HEK293 (cell line): Measurements from ENCODE around the gene YJU2.

Source experiments
- CTCF ChIA-PET: fragments of 350-600 bp; formaldehyde crosslinking; extraction: SDS; loops from one replicate; lab custom pipeline; 2021; ENCODE audit warnings: antibody characterized with exemption; lab: Yijun Ruan, JAX
- POLR2A ChIA-PET: fragments of 300-600 bp; formaldehyde crosslinking; extraction: SDS; loops from one replicate; lab custom pipeline; 2020; ENCODE audit warnings: antibody characterized with exemption, inconsistent platforms; lab: Yijun Ruan, JAX
- H3K27ac ChIP-seq: fragments of 200-500 bp; sonication (Bioruptor generic); 2 replicates; pipeline ENCODE4 v1.5.1; 2014; ENCODE audit warnings: low read depth, low read length, control low read depth, inconsistent platforms; ENCODE audit errors: extremely low read depth
- H3K36me3 ChIP-seq, 2 experiments: fragments of 200-500 bp in 1 of 2; sonication (Bioruptor generic) in 1 of 2; 1 replicate in 1 of 2; 2 replicates in 1 of 2; pipeline ENCODE4 v1.5.1; 2014 to 2017; ENCODE audit warnings: inconsistent platforms in 2 of 2, low read length in 2 of 2; ENCODE audit not compliant: control insufficient read depth in 2 of 2, insufficient read depth in 1 of 2
- H3K4me1 ChIP-seq: fragments of 200-500 bp; sonication (Bioruptor generic); 2 replicates; pipeline ENCODE4 v1.5.1; 2014; ENCODE audit warnings: mild to moderate bottlenecking, low read length, inconsistent platforms; ENCODE audit not compliant: control insufficient read depth, insufficient read depth
- H3K4me3 ChIP-seq: 2 replicates; pipeline ENCODE4 v1.5.1; 2011; ENCODE audit warnings: low read depth, mild to moderate bottlenecking, control low read depth, low read length, moderate library complexity
- H3K9me3 ChIP-seq: fragments of 200-500 bp; sonication (Bioruptor generic); 2 replicates; pipeline ENCODE4 v1.5.1; 2014; ENCODE audit warnings: low read depth, low read length, inconsistent platforms; ENCODE audit not compliant: control insufficient read depth, insufficient read depth
- EGR2 ChIP-seq: fragments of 450-650 bp; formaldehyde crosslinking; IDR thresholded peaks from 2 replicates; pipeline ENCODE4 v1.5.1; 2016; ENCODE audit warnings: low read depth, missing biosample characterization, missing genetic modification characterization
- GLIS2 ChIP-seq: fragments of 450-650 bp; formaldehyde crosslinking; IDR thresholded peaks from 2 replicates; pipeline ENCODE4 v1.5.1; 2016; ENCODE audit warnings: missing biosample characterization, missing genetic modification characterization
- IKZF3 ChIP-seq: fragments of 450-650 bp; IDR thresholded peaks from 2 replicates; pipeline ENCODE4 v1.5.0; 2018; ENCODE audit warnings: missing biosample characterization, mild to moderate bottlenecking, missing genetic modification characterization, moderate library complexity
- KLF9 ChIP-seq: fragments of 450-650 bp; formaldehyde crosslinking; IDR thresholded peaks from 2 replicates; pipeline ENCODE4 v1.5.1; 2016; ENCODE audit warnings: missing biosample characterization, missing genetic modification characterization, low read depth
- SCRT2 ChIP-seq: fragments of 450-650 bp; formaldehyde crosslinking; IDR thresholded peaks from 2 replicates; pipeline ENCODE4 v1.5.1; 2016; ENCODE audit warnings: missing biosample characterization, missing genetic modification characterization
- SP2 ChIP-seq: fragments of 450-650 bp; formaldehyde crosslinking; IDR thresholded peaks from 2 replicates; pipeline ENCODE4 v1.5.1; 2016; ENCODE audit warnings: missing biosample characterization, missing genetic modification characterization
- ZBTB1 ChIP-seq: fragments of 450-650 bp; formaldehyde crosslinking; IDR thresholded peaks from 2 replicates; pipeline ENCODE4 v1.5.1; 2016; ENCODE audit warnings: missing biosample characterization, missing genetic modification characterization
- ZFHX2 ChIP-seq: fragments of 450-650 bp; formaldehyde crosslinking; conservative IDR thresholded peaks from 2 replicates; pipeline ENCODE4 v1.5.1; 2016; ENCODE audit warnings: missing biosample characterization, missing genetic modification characterization
- ZFP3 ChIP-seq: fragments of 450-650 bp; formaldehyde crosslinking; IDR thresholded peaks from 2 replicates; pipeline ENCODE4 v1.5.1; 2016; ENCODE audit warnings: low read depth, missing biosample characterization, missing genetic modification characterization
- ZNF121 ChIP-seq: fragments of 450-650 bp; formaldehyde crosslinking; IDR thresholded peaks from 2 replicates; pipeline ENCODE4 v1.5.1; 2016; ENCODE audit warnings: missing biosample characterization, missing genetic modification characterization
- ZNF157 ChIP-seq: fragments of 450-650 bp; formaldehyde crosslinking; IDR thresholded peaks from 2 replicates; pipeline ENCODE4 v1.5.1; 2016; ENCODE audit warnings: missing biosample characterization, missing genetic modification characterization
- ZNF202 ChIP-seq: fragments of 450-650 bp; formaldehyde crosslinking; IDR thresholded peaks from 2 replicates; pipeline ENCODE4 v1.5.1; 2016; ENCODE audit warnings: missing biosample characterization, missing genetic modification characterization, borderline replicate concordance
- ZNF266 ChIP-seq: fragments of 450-650 bp; formaldehyde crosslinking; IDR thresholded peaks from 2 replicates; pipeline ENCODE4 v1.5.1; 2016; ENCODE audit warnings: missing biosample characterization, missing genetic modification characterization, low read depth
- ZNF354C ChIP-seq: fragments of 450-650 bp; formaldehyde crosslinking; IDR thresholded peaks from 2 replicates; pipeline ENCODE4 v1.5.1; 2016; ENCODE audit warnings: missing biosample characterization, missing genetic modification characterization, low read depth, borderline replicate concordance
- ZNF404 ChIP-seq: fragments of 450-650 bp; formaldehyde crosslinking; IDR thresholded peaks from 2 replicates; pipeline ENCODE4 v1.5.1; 2017; ENCODE audit warnings: missing biosample characterization, missing genetic modification characterization
- ZNF426 ChIP-seq: fragments of 450-650 bp; formaldehyde crosslinking; IDR thresholded peaks from 2 replicates; pipeline ENCODE4 v1.5.1; 2017; ENCODE audit warnings: missing biosample characterization, missing genetic modification characterization, mild to moderate bottlenecking, inconsistent platforms, moderate library complexity
- ZNF514 ChIP-seq: fragments of 450-650 bp; formaldehyde crosslinking; IDR thresholded peaks from 2 replicates; pipeline ENCODE4 v1.5.1; 2016; ENCODE audit warnings: missing biosample characterization, missing genetic modification characterization
- ZNF560 ChIP-seq: fragments of 450-650 bp; formaldehyde crosslinking; IDR thresholded peaks from 2 replicates; pipeline ENCODE4 v1.5.1; 2017; ENCODE audit warnings: missing biosample characterization, missing genetic modification characterization, borderline replicate concordance
- ZNF585B ChIP-seq: fragments of 450-650 bp; formaldehyde crosslinking; IDR thresholded peaks from 2 replicates; pipeline ENCODE4 v1.5.1; 2016; ENCODE audit warnings: missing biosample characterization, missing genetic modification characterization
- ZNF600 ChIP-seq: fragments of 450-650 bp; formaldehyde crosslinking; IDR thresholded peaks from 2 replicates; pipeline ENCODE4 v1.5.1; 2016; ENCODE audit warnings: missing biosample characterization, missing genetic modification characterization
- ZXDB ChIP-seq: fragments of 450-650 bp; formaldehyde crosslinking; IDR thresholded peaks from 2 replicates; pipeline ENCODE4 v1.5.1; 2016; ENCODE audit warnings: missing biosample characterization, missing genetic modification characterization
- TF ChIP-seq, protein P1 (sequence below): fragments of 450-650 bp; formaldehyde crosslinking; IDR thresholded peaks from 2 replicates; pipeline ENCODE4 v1.5.1; 2016; ENCODE audit warnings: missing biosample characterization, missing genetic modification characterization
- TF ChIP-seq, protein P2 (sequence below): fragments of 450-650 bp; formaldehyde crosslinking; optimal IDR thresholded peaks from 2 replicates; pipeline ENCODE3; 2016; ENCODE audit warnings: missing biosample characterization, mild to moderate bottlenecking, missing genetic modification characterization
- TF ChIP-seq, protein P3 (sequence below): fragments of 450-650 bp; formaldehyde crosslinking; IDR thresholded peaks from 2 replicates; pipeline ENCODE4 v1.5.1; 2016; ENCODE audit warnings: missing biosample characterization, missing genetic modification characterization

The YJU2 gene

DNA sequence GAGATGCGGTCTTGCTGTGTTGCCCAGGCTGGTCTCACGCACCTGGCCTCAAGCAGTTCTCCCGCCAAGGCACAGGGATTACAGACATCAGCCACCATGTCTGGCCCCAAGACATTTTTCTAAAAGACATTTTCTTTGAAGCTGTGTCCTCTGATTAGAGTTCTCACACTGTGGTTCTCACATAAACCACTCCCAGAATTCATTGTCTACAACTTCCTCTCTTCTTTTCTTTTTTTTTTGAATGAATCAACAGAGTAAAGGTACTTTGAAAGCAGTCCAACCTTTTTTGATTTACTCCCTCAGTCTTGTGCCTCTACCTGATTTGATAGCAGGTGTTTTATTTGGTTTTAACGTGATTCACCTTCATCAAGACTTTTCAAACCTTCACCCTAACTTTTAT, 17.9 kb downstream of the YJU2 start:
- Histone ChIP-seq H3K9me3 (no peaks in the 10 kb centered on the region), H3K4me1 (no peaks in the 10 kb centered on the region)
- TF ChIP-seq ZNF426 (tag by site-specific recombination), result no peak
- no peak for TF ChIP-seq ZNF560 (tag by site-specific recombination)
- no peak for TF ChIP-seq KLF9 (tag by site-specific recombination)
- no peak for TF ChIP-seq ZNF121 (tag by site-specific recombination)
- TF ChIP-seq, all 188 proteins: peak for 0
- peaks cover 21 to 43% of the 10 kb centered on the region in 2 experiments; a peak in 2 of 3 replicates for H3K36me3 ChIP-seq
- no peak overlapping the region for H3K4me3 ChIP-seq
- POLR2A ChIA-PET, result interaction anchor here (0.6 kb wide), 1 partner anchor 88 kb away, joined by 4 read pairs; no protein-coding TSS in a partner anchor
- no peak overlapping the region for H3K27ac ChIP-seq
- CTCF ChIA-PET, result interaction anchor here (0.6 to 3.5 kb wide), 7 partner anchors 9 to 539 kb away, joined by 3 to 19 read pairs (median 3); no protein-coding TSS in a partner anchor

DNA sequence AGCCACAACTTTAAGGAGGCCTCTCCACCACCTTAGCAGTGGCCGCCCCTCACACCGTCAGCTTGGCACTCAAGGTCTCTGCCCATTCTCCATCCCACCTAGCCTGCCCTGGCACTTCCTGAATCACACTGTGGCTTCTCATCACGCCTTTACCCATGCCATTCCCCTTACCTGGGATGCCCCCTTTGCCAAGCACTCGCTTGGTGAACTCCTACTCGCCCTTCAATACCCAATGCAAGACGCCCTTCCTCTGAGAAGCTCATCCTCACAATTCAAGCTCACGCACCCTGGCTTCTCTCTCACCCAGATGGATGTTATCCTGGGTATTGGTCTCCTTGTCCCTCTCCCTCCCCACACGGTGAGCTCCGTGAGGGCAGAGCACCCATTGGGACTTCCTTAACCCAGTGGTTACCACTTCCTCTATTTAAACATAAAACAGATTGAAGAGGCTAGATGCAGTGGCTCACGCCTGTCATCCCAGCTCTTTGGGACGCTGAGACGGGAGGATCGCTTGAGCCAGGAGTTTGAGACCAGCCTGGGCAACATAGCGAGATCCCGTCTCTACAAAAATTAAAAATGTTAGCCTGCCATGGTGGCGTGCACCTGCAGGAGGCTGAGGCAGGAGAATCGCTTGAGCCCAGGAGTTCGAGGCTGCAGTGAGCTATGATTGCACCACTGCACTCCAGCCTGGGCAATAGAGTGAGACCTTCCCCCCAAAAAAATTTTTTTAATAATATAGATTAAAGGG, 19.5 kb downstream of the YJU2 start:
- POLR2A ChIA-PET, result interaction anchor here (0.9 to 1.2 kb wide), 8 partner anchors 38 to 136 kb away, joined by 3 to 13 read pairs (median 4); partner anchors contain the start of genes CHAF1A, FSD1, MPND and SH3GL1
- H3K36me3 ChIP-seq, result peaks cover 21 to 35% of the 10 kb centered on the region in 2 experiments; a peak in 2 of 3 replicates
- no peak overlapping the region for H3K27ac ChIP-seq
- H3K4me1 ChIP-seq, result no peaks in the 10 kb centered on the region
- TF ChIP-seq ZNF121 (tag by site-specific recombination), result peak; percentile 58
- peak; percentile 96 for TF ChIP-seq ZFP3 (tag by site-specific recombination)
- TF ChIP-seq, protein P1, sequence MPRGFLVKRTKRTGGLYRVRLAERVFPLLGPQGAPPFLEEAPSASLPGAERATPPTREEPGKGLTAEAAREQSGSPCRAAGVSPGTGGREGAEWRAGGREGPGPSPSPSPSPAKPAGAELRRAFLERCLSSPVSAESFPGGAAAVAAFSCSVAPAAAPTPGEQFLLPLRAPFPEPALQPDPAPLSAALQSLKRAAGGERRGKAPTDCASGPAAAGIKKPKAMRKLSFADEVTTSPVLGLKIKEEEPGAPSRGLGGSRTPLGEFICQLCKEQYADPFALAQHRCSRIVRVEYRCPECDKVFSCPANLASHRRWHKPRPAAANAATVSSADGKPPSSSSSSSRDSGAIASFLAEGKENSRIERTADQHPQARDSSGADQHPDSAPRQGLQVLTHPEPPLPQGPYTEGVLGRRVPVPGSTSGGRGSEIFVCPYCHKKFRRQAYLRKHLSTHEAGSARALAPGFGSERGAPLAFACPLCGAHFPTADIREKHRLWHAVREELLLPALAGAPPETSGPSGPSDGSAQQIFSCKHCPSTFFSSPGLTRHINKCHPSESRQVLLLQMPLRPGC (tag by site-specific recombination), result no peak
- TF ChIP-seq, all 188 proteins: peak for 2
- CTCF ChIA-PET, result interaction anchor here (0.6 to 4.3 kb wide), 55 partner anchors 8 to 1226 kb away, joined by 3 to 92 read pairs (median 4); partner anchors contain the start of genes CHAF1A, MPND, PLIN5 and SH3GL1
- H3K4me3 ChIP-seq, result no peak overlapping the region
- H3K9me3 ChIP-seq, result no peaks in the 10 kb centered on the region

DNA sequence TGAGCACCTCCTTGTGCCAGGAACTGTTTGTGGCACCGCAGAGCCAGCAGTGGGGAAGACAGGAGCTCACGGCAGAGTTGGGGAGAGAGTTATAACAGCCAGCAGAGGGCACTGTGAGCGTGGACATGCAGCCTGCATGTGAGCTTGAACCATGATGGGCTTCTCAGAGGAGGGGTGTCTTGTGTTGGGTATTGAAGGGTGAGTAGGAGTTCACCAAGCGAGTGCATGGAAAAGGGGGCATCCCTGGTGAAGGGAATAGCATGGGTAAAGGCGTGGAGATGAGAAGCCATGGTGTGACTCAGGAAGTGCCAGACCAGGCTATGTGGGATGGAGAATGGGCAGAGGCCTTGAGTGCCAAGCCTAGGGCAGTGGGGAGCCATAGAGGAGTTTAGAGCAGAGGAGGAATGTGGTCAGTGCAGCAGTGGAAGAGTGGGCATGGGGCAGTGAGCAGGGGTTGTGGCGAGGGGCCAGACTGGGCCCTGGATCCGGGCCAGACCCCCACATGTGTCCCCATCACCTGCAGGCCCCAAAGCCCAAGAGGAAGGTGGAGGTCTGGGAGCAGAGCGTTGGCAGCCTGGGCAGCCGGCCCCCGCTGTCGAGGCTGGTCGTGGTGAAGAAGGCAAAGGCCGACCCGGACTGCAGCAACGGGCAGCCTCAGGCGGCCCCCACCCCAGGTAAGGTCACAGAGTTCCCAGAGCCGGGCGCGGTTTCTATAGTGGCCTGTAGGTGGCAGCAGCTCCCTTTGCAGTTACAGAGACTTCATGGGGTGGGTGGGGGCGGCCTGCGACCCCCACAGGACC, 20.4 kb downstream of the YJU2 start:
- CTCF ChIA-PET, result interaction anchor here (0.5 to 4.3 kb wide), 53 partner anchors 9 to 1226 kb away, joined by 3 to 92 read pairs (median 5); partner anchors contain the start of genes CHAF1A, MPND, PLIN5 and SH3GL1
- Histone ChIP-seq H3K4me1 (no peaks in the 10 kb centered on the region), H3K36me3 (peaks cover 20 to 32% of the 10 kb centered on the region in 2 experiments; a peak in 2 of 3 replicates), H3K4me3 (no peak overlapping the region), H3K27ac (no peak overlapping the region), H3K9me3 (no peaks in the 10 kb centered on the region)
- POLR2A ChIA-PET, result interaction anchor here (0.7 to 1.2 kb wide), 10 partner anchors 37 to 258 kb away, joined by 3 to 13 read pairs (median 4); partner anchors contain the start of genes CHAF1A, FSD1, MPND and SH3GL1
- TF ChIP-seq ZNF202 (tag by site-specific recombination) (no peak), SP2 (tag by site-specific recombination) (no peak), ZNF600 (tag by site-specific recombination) (peak; percentile 86), ZNF404 (tag by site-specific recombination) (no peak), ZXDB (tag by site-specific recombination) (peak; percentile 43), KLF9 (tag by site-specific recombination) (no peak), ZNF514 (tag by site-specific recombination) (no peak), SCRT2 (tag by site-specific recombination) (no peak), ZNF585B (tag by site-specific recombination) (no peak), ZNF266 (tag by site-specific recombination) (no peak), ZNF354C (no peak), ZFHX2 (tag by site-specific recombination) (peak; percentile 30; the same call in 1 of the 2 replicates), EGR2 (tag by site-specific recombination) (0 out of 2 replicates have a peak, but pooled peaks have one; percentile 5), GLIS2 (tag by site-specific recombination) (peak; percentile 79; the same call in 1 of the 2 replicates), IKZF3 (tag by site-specific recombination) (no peak), ZBTB1 (tag by site-specific recombination) (no peak), ZNF157 (tag by site-specific recombination) (no peak)
- TF ChIP-seq, protein P2, sequence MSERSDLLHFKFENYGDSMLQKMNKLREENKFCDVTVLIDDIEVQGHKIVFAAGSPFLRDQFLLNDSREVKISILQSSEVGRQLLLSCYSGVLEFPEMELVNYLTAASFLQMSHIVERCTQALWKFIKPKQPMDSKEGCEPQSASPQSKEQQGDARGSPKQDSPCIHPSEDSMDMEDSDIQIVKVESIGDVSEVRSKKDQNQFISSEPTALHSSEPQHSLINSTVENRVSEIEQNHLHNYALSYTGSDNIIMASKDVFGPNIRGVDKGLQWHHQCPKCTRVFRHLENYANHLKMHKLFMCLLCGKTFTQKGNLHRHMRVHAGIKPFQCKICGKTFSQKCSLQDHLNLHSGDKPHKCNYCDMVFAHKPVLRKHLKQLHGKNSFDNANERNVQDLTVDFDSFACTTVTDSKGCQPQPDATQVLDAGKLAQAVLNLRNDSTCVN (tag by site-specific recombination), result peak; percentile 17
- TF ChIP-seq, protein P3, sequence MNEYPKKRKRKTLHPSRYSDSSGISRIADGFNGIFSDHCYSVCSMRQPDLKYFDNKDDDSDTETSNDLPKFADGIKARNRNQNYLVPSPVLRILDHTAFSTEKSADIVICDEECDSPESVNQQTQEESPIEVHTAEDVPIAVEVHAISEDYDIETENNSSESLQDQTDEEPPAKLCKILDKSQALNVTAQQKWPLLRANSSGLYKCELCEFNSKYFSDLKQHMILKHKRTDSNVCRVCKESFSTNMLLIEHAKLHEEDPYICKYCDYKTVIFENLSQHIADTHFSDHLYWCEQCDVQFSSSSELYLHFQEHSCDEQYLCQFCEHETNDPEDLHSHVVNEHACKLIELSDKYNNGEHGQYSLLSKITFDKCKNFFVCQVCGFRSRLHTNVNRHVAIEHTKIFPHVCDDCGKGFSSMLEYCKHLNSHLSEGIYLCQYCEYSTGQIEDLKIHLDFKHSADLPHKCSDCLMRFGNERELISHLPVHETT (tag by site-specific recombination), result 0 out of 2 replicates have a peak, but pooled peaks have one; percentile 47
